A549 (cell line): ENCODE results near the gene MTG1. TPM values are rescaled to one million over a fixed set of nuclear protein-coding genes. Genes with fewer than 3 reads are reported as not detected.

Experiments used
- ATAC-seq, 2 experiments: fragments of 200-7000 bp in 1 of 2; fragments of >200 bp in 1 of 2; cut with Nextera tagmentation in 1 of 2; cut with Tn5 transposase in 1 of 2; 3 replicates each; pipeline versions ENCODE4 v1.8.0 to v1.9.1; 2018 to 2020; ENCODE audit warnings: mild to moderate bottlenecking in 1 of 2, moderate library complexity in 1 of 2
- CTCF ChIA-PET: fragments of 300-600 bp; sonication (Branson Sonifier 250); formaldehyde crosslinking; extraction: SDS; loops from one replicate; lab custom pipeline; 2021; ENCODE audit warnings: antibody characterized with exemption, inconsistent platforms; lab: Yijun Ruan, JAX
- POLR2A ChIA-PET: fragments of 350-600 bp; formaldehyde crosslinking; extraction: SDS; loops from one replicate; lab custom pipeline; 2021; ENCODE audit warnings: antibody characterized with exemption, inconsistent platforms; lab: Yijun Ruan, JAX
- DNase-seq, 2 experiments: peaks; one replicate each; pipeline versions ENCODE4 v3.0.0 to v3.0.0-alpha.2; 2011 to 2016; ENCODE audit warnings: low read depth in 1 of 2, low spot score in 1 of 2
- FAIRE-seq: peaks from 2 replicates; lab custom pipeline; 2011; peaks lifted over from hg19 to GRCh38; lab: Jason Lieb, UNC
- H3K27ac ChIP-seq, 2 experiments: fragments of >200 bp; sonication (Bioruptor Twin); formaldehyde crosslinking; 3 replicates each; pipeline ENCODE4 v1.5.1; 2016 to 2017
- H3K4me1 ChIP-seq: fragments of >200 bp; sonication (Bioruptor Twin); formaldehyde crosslinking; 3 replicates; pipeline ENCODE4 v1.6.1; 2016
- H3K4me2 ChIP-seq: fragments of >200 bp; sonication (Bioruptor Twin); formaldehyde crosslinking; 3 replicates; pipeline ENCODE4 v1.6.1; 2016
- H3K4me3 ChIP-seq: fragments of >200 bp; sonication (Bioruptor Twin); formaldehyde crosslinking; 3 replicates; pipeline ENCODE4 v1.5.1; 2016
- H3K9me3 ChIP-seq: fragments of >200 bp; sonication (Bioruptor Twin); formaldehyde crosslinking; 3 replicates; pipeline ENCODE4 v1.6.1; 2016
- BCL3 ChIP-seq: fragments of >200 bp; sonication (Bioruptor Twin); formaldehyde crosslinking; IDR thresholded peaks from 3 replicates; pipeline ENCODE4 v1.6.1; 2016
- CBX2 ChIP-seq: fragments of 200-600 bp; sonication (generic); IDR thresholded peaks from 2 replicates; pipeline ENCODE4 v1.6.1; 2016; ENCODE audit warnings: low read depth, mild to moderate bottlenecking, borderline replicate concordance
- CBX8 ChIP-seq: fragments of 200-600 bp; sonication (generic); IDR thresholded peaks from 2 replicates; pipeline ENCODE4 v1.6.1; 2016
- CEBPB ChIP-seq, 2 experiments: fragments of >200 bp in 1 of 2; sonication (Bioruptor Twin) in 1 of 2; formaldehyde crosslinking in 1 of 2; IDR thresholded peaks; 2 replicates each; pipeline ENCODE4 v1.6.1; 2012 to 2016
- CHD4 ChIP-seq: fragments of 200-600 bp; sonication (generic); IDR thresholded peaks from 2 replicates; pipeline ENCODE4 v1.6.1; 2016; ENCODE audit warnings: antibody characterized with exemption, mild to moderate bottlenecking, borderline replicate concordance
- EHMT2 ChIP-seq: fragments of 200-600 bp; sonication (generic); IDR thresholded peaks from 2 replicates; pipeline ENCODE4 v1.6.1; 2016; ENCODE audit warnings: antibody characterized with exemption, low read depth, mild to moderate bottlenecking, moderate library complexity
- ELK1 ChIP-seq: fragments of 150-350 bp; IDR thresholded peaks from 2 replicates; pipeline ENCODE4 v1.6.1; 2014; ENCODE audit warnings: low read depth, mild to moderate bottlenecking, low read length
- FOXS1 ChIP-seq: fragments of 250-450 bp; sonication (Bioruptor Pico); IDR thresholded peaks from 2 replicates; pipeline ENCODE4 v1.5.0; 2020; ENCODE audit warnings: mild to moderate bottlenecking, moderate library complexity
- HES2 ChIP-seq: fragments of >200 bp; sonication (Bioruptor Twin); formaldehyde crosslinking; IDR thresholded peaks from 2 replicates; pipeline ENCODE4 v1.6.1; 2016
- HOXB13 ChIP-seq: fragments of 250-450 bp; sonication (Bioruptor Pico); IDR thresholded peaks from 2 replicates; pipeline ENCODE4 v1.5.0; 2020; ENCODE audit warnings: low read depth, mild to moderate bottlenecking, moderate library complexity
- KDM1A ChIP-seq: fragments of 200-600 bp; sonication (generic); IDR thresholded peaks from 2 replicates; pipeline ENCODE4 v1.6.1; 2016; ENCODE audit warnings: low read depth, mild to moderate bottlenecking
- KDM5A ChIP-seq: fragments of 200-600 bp; sonication (generic); IDR thresholded peaks from 2 replicates; pipeline ENCODE4 v1.6.1; 2016; ENCODE audit warnings: antibody characterized with exemption, mild to moderate bottlenecking
- MAZ ChIP-seq: fragments of 150-350 bp; IDR thresholded peaks from 2 replicates; pipeline ENCODE4 v1.6.1; 2014; ENCODE audit warnings: antibody characterized with exemption, low read depth, low read length, borderline replicate concordance
- NPAS2 ChIP-seq: fragments of 250-450 bp; sonication (Bioruptor Pico); IDR thresholded peaks from 2 replicates; pipeline ENCODE4 v1.8.0; 2022; ENCODE audit warnings: mild to moderate bottlenecking, moderate library complexity, borderline replicate concordance
- NR3C1 ChIP-seq: fragments of >200 bp; sonication (Bioruptor Twin); formaldehyde crosslinking; IDR thresholded peaks from 3 replicates; pipeline ENCODE4 v1.6.1; 2017
- PBX3 ChIP-seq: IDR thresholded peaks from 2 replicates; pipeline ENCODE4 v1.6.1; 2012
- PHF8 ChIP-seq: fragments of 200-600 bp; sonication (generic); IDR thresholded peaks from 2 replicates; pipeline ENCODE4 v1.6.1; 2016; ENCODE audit warnings: low read depth, mild to moderate bottlenecking, antibody characterized with exemption, moderate library complexity, borderline replicate concordance
- RAD21 ChIP-seq, 2 experiments: fragments of >200 bp in 1 of 2; sonication (Bioruptor Twin) in 1 of 2; formaldehyde crosslinking in 1 of 2; IDR thresholded peaks in 1 of 2; conservative IDR thresholded peaks in 1 of 2; 2 replicates in 1 of 2; 3 replicates in 1 of 2; pipeline ENCODE4 v1.6.1; 2012 to 2018; ENCODE audit warnings: inconsistent platforms in 1 of 2
- RARB ChIP-seq: fragments of 250-450 bp; sonication (Bioruptor Pico); IDR thresholded peaks from 2 replicates; pipeline ENCODE4 v1.8.0; 2021; ENCODE audit warnings: mild to moderate bottlenecking, moderate library complexity
- REST ChIP-seq: fragments of 200-600 bp; sonication (generic); IDR thresholded peaks from 2 replicates; pipeline ENCODE4 v1.6.1; 2016; ENCODE audit warnings: antibody characterized with exemption, mild to moderate bottlenecking, moderate library complexity
- SREBF2 ChIP-seq: fragments of 450-650 bp; IDR thresholded peaks from 2 replicates; pipeline ENCODE4 v1.6.1; 2014; ENCODE audit warnings: mild to moderate bottlenecking, moderate library complexity
- TP53 ChIP-seq: fragments of 250-450 bp; sonication (Bioruptor Pico); IDR thresholded peaks from 2 replicates; pipeline ENCODE4 v1.5.0; 2021; ENCODE audit warnings: mild to moderate bottlenecking, moderate library complexity
- USF2 ChIP-seq: fragments of 450-650 bp; IDR thresholded peaks from 2 replicates; pipeline ENCODE4 v1.6.1; 2014; ENCODE audit warnings: antibody characterized with exemption
- ZSCAN20 ChIP-seq: fragments of 250-450 bp; sonication (Bioruptor Pico); IDR thresholded peaks from 2 replicates; pipeline ENCODE4 v1.8.0; 2022; ENCODE audit warnings: mild to moderate bottlenecking, moderate library complexity
- WGBS: methylation state at CpG from one replicate; pipeline ENCODE4 v1.1.6; 2017; ENCODE audit errors: missing lambda C conversion rate; 5-methylcytosine and 5-hydroxymethylcytosine counted together
- polyA plus RNA-seq, 4 experiments: library from polyadenylated mRNA; depleted of rRNA in 3 of 4; stranded (reverse); fragments of >200 nt; fragmentation: RNase III in 1 of 4; extraction: RNeasy Plus Mini Kit Qiagen cat#74134 plus additional on column Dnase treatment in 1 of 4; gene quantifications; 2 replicates in 3 of 4; 3 replicates in 1 of 4; pipeline ENCODE4 v1.2.3, GENCODE V29; 2011 to 2017

The MTG1 gene
- polyA plus RNA-seq, 2 of the 4 experiments (the other 2 are of a cell fraction): 60.3 to 67.2 TPM

GRCh38 chr10:133455196-133455595, 61.2 kb downstream of the MTG1 start:
- DNase-seq: no peak
- no peak for FAIRE-seq
- WGBS: 10% methylated on average over 5 of the region's 5 CpGs
- CTCF ChIA-PET: interaction anchor here (1.0 kb wide), 1 partner anchor 9 kb away, joined by 3 read pairs; no protein-coding TSS in a partner anchor
- no peak overlapping the region for H3K4me3 ChIP-seq
- H3K27ac ChIP-seq: no peak overlapping the region
- POLR2A ChIA-PET: no interaction called here
- H3K9me3 ChIP-seq: peaks cover under 1% of the 10 kb centered on the region; the same call in 1 of the 3 replicates
- ATAC-seq: no peak
- H3K4me1 ChIP-seq: no peaks in the 10 kb centered on the region
- no peak overlapping the region for H3K4me2 ChIP-seq
- no peak for TF ChIP-seq HOXB13
- no peak for TF ChIP-seq RAD21 (conservative IDR thresholded peaks at IDR 0.05 in 1 of 2, IDR thresholded peaks at IDR 0.05 in 1 of 2)
- no peak for TF ChIP-seq SREBF2
- no peak for TF ChIP-seq NPAS2 (CRISPR knock-in tag)
- TF ChIP-seq RARB (CRISPR knock-in tag): no peak
- TF ChIP-seq BCL3: no peak
- TF ChIP-seq PHF8: no peak
- no peak for TF ChIP-seq CBX8
- no peak for TF ChIP-seq REST
- no peak for TF ChIP-seq HES2
- no peak for TF ChIP-seq PBX3

GRCh38 chr10:133455611-133456031, 61.7 kb downstream of the MTG1 start:
- Histone ChIP-seq H3K4me3 (no peak overlapping the region), H3K9me3 (no peaks in the 10 kb centered on the region), H3K4me1 (no peaks in the 10 kb centered on the region), H3K27ac (no peak overlapping the region), H3K4me2 (no peak overlapping the region)
- FAIRE-seq (no peak), DNase-seq (no peak), ATAC-seq (no peak)
- POLR2A ChIA-PET: no interaction called here
- CTCF ChIA-PET: no interaction called here
- TF ChIP-seq CHD4 (no peak), PHF8 (no peak), RARB (CRISPR knock-in tag) (no peak)
- TF ChIP-seq, all 56 proteins: peak for 0
- WGBS: 33% methylated on average over 6 of the region's 7 CpGs

- DNase-seq (no peak), FAIRE-seq (no peak), ATAC-seq (no peak)
- no peaks in the 10 kb centered on the region for H3K4me1 ChIP-seq
- H3K4me3 ChIP-seq: no peak overlapping the region
- no peaks in the 10 kb centered on the region for H3K9me3 ChIP-seq
- H3K27ac ChIP-seq: no peak overlapping the region
- WGBS: 54% methylated on average over 41 of the region's 46 CpGs
- H3K4me2 ChIP-seq: no peak overlapping the region
- ChIA-PET POLR2A (no interaction called here), CTCF (interaction anchor here (1.0 to 2.8 kb wide), 2 partner anchors 10 to 18 kb away, joined by 3 to 7 read pairs; no protein-coding TSS in a partner anchor)
- TF ChIP-seq FOXS1 (CRISPR knock-in tag) (no peak), KDM5A (no peak), CBX2 (no peak), MAZ (no peak), CBX8 (no peak), ZSCAN20 (CRISPR knock-in tag) (no peak), KDM1A (no peak), TP53 (CRISPR knock-in tag) (no peak), USF2 (no peak), EHMT2 (no peak), CEBPB (IDR thresholded peaks at IDR 0.05) (no peak), ELK1 (no peak), NR3C1 (no peak)
Observed at GRCh38 chr10:133456041-133456951, 62.3 kb downstream of the MTG1 start.
